OCI-LY7 (cell line): Measurements from ENCODE around the gene DCTN3.

ENCODE experiments used
- EZH2phosphoT487 ChIP-seq: fragments of 200-600 bp; sonication (generic); IDR thresholded peaks from 2 replicates; pipeline ENCODE4 v1.6.1; 2018; ENCODE audit warnings: low read depth, borderline replicate concordance, mild to moderate bottlenecking, mixed run types, antibody characterized with exemption, low read length, moderate library complexity, mixed read lengths
- TF ChIP-seq, protein P1 (sequence below): fragments of 200-600 bp; sonication (generic); conservative IDR thresholded peaks from 2 replicates; pipeline ENCODE4 v1.5.1; 2014; ENCODE audit warnings: mild to moderate bottlenecking, antibody characterized with exemption, low read length, moderate library complexity, mixed read lengths

DNA sequence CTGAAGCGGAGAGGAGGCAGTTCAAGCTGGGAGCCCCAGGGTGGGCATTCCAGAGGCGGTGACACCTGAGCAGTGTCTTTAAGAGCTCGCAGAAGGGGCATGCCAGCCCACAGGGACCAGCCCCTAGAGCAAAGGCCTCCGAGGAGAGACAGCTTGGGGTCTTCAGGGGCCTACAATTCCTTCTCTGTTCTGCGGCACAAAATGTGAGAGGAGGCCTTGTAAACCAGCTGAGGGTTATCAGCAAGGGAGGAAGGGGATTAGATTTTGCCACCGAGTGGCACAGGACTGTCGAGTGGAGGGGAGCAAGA is 17.8 kb upstream of the DCTN3 start:
- TF ChIP-seq, protein P1, sequence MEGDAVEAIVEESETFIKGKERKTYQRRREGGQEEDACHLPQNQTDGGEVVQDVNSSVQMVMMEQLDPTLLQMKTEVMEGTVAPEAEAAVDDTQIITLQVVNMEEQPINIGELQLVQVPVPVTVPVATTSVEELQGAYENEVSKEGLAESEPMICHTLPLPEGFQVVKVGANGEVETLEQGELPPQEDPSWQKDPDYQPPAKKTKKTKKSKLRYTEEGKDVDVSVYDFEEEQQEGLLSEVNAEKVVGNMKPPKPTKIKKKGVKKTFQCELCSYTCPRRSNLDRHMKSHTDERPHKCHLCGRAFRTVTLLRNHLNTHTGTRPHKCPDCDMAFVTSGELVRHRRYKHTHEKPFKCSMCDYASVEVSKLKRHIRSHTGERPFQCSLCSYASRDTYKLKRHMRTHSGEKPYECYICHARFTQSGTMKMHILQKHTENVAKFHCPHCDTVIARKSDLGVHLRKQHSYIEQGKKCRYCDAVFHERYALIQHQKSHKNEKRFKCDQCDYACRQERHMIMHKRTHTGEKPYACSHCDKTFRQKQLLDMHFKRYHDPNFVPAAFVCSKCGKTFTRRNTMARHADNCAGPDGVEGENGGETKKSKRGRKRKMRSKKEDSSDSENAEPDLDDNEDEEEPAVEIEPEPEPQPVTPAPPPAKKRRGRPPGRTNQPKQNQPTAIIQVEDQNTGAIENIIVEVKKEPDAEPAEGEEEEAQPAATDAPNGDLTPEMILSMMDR: no peak
- no peak for TF ChIP-seq EZH2phosphoT487
